Posterior cingulate gyrus (tissue), 11 donors: ENCODE measurements around the gene LRRC66.
A peak's percentile ranks its signal among the peaks of the same experiment; 100 is the strongest.

Experiments
- DNase-seq, 10 donors: peaks; one replicate each; pipeline versions ENCODE4 v3.0.0 to v3.0.0-alpha.2; 2020 to 2021; ENCODE audit warnings: mixed read lengths in 3 of 10
- intact Hi-C: fragments of 100-400 bp; cut with DNase I; formaldehyde crosslinking; loops from one replicate; pipeline ENCODE4 v1.15.1; 2023

Gene LRRC66, protein sequence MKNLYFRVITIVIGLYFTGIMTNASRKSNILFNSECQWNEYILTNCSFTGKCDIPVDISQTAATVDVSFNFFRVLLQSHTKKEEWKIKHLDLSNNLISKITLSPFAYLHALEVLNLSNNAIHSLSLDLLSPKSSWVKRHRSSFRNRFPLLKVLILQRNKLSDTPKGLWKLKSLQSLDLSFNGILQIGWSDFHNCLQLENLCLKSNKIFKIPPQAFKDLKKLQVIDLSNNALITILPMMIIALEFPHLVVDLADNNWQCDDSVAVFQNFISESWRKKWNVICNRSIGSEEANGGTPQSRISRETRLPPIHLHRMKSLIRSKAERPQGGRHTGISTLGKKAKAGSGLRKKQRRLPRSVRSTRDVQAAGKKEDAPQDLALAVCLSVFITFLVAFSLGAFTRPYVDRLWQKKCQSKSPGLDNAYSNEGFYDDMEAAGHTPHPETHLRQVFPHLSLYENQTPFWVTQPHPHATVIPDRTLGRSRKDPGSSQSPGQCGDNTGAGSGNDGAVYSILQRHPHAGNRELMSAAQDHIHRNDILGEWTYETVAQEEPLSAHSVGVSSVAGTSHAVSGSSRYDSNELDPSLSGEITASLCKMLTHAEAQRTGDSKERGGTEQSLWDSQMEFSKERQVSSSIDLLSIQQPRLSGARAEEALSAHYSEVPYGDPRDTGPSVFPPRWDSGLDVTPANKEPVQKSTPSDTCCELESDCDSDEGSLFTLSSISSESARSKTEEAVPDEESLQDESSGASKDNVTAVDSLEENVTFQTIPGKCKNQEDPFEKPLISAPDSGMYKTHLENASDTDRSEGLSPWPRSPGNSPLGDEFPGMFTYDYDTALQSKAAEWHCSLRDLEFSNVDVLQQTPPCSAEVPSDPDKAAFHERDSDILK

DNA sequence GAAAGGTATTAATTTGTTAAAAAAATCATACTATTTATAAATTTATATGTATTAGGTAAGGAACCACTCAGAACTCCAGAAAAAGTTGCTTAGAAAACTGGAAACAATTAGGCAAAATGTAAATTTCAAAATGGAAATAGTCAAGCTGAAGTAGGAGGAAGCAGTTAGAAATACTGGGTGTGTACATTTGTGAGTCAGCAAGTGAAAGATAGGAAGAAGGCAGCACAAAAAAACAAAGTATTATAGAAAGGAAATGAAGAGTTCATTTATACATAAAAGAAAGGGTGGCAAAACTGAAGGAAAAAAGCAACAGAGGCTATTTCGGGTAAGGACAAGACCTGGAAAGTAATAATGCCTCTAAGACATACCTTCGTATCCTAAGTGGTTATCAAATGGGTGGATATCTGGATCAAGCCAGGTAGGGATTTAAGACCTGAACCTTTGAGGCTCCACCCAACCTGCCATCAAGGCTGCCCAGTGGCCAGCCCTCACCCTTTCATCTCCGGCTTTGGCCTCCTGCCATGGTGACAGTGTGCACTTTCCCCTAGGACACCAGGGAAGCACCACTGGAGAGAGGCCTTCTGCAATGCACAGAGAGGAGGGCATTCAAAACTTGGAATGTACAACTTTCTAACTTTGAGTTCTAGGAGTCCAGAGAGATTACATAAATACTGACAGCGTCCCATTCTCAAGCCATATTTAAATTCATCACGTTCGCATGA lies at the start of gene LRRC66:
Gene LRRC66 (minus strand): TSS at position 428 of the 722 bp plus-strand sequence. CDS start 2,750 bp downstream, outside the sequence.
- DNase-seq: no peak
- intact Hi-C loops: no loop called here

- DNase-seq: no peak
- intact Hi-C loops: no loop called here
Measured at GRCh38 chr4:52069571-52069970, 49.4 kb upstream of the LRRC66 start.

GRCh38 chr4:52059372-52059771 lies 39.2 kb upstream of the LRRC66 start:
- intact Hi-C loops: no loop called here
- DNase-seq: no peak

DNA sequence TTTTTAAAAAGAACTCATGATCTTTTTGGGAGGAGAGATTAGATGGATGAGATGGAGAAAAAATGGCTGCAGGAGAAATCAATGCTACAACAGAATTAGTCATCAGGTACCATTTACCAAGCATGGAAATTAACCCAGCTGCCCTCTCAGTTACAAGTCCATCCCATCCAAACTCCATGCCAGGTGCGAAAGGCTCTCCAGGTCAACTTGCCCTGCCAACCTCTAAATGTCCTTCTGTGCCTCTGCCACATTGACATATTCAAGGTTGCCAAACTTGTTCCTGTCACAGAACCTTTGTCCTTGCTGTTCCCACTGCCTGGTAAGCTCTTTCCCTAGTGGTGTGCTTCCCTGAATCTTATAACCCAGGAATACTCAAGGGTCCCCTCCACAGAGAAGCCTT lies 38.1 kb upstream of the LRRC66 start:
- no peak for DNase-seq
- intact Hi-C loops: no loop called here

- no peak for DNase-seq
- intact Hi-C loops: no loop called here
Measured at GRCh38 chr4:52057196-52057595, 37.0 kb upstream of the LRRC66 start.

- intact Hi-C loops: no loop called here
Measured at GRCh38 chr4:52054254-52054653, 34.1 kb upstream of the LRRC66 start.

DNA sequence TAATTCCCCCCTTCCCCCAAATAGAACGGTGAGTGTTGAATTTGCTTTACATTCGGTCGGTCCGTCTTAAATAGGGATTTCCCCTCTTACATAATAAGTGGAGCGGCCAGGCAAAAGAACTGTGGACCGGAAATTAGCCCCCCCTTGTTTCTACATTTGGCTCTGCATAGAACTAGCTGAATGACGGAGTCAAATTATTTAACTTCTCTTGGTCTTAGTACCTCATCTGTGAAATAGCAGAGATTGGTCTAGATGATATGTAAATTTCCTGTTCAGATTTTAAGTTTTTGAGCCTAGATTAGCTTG lies 32.3 kb upstream of the LRRC66 start:
- intact Hi-C loops: no loop called here
- DNase-seq: no peak

More at GRCh38 chr4:52054254-52054653, 34.1 kb upstream of the LRRC66 start:
- no peak for DNase-seq

GRCh38 chr4:52051615-52052474 lies 31.7 kb upstream of the LRRC66 start:
- DNase-seq: peak; percentile 14 to 91 (median 46)

DNA sequence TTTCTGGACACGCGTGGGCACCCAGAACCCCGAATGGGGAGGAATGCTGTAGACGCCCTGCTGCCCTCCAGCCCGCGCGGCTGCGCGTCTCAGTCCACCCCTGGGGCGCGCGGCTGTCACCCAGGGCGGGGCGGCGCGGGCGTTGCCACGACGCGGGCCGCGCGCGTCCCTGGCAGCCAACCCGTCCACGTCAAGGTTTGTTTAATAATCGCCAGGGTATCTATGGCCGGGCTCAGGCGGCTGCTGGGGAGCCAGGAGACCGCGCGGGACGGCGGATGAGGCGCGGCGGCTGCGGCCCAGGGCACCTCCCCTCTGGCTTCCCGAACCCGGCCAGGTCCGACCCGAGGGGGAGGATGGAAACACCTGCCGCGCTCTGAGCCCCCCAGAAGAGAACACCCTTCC lies 31.1 kb upstream of the LRRC66 start, which contains the start of gene SPATA18:
Gene SPATA18 (plus strand): TSS at position 92 of the 402 bp plus-strand sequence. CDS start 401 bp downstream, outside the sequence.
- peak in 3 of 10 donors; percentile 61 to 65 (median 63) for DNase-seq
- intact Hi-C loops: no loop called here

More at GRCh38 chr4:52051615-52052474, 31.7 kb upstream of the LRRC66 start:
- intact Hi-C loops: no loop called here

DNA sequence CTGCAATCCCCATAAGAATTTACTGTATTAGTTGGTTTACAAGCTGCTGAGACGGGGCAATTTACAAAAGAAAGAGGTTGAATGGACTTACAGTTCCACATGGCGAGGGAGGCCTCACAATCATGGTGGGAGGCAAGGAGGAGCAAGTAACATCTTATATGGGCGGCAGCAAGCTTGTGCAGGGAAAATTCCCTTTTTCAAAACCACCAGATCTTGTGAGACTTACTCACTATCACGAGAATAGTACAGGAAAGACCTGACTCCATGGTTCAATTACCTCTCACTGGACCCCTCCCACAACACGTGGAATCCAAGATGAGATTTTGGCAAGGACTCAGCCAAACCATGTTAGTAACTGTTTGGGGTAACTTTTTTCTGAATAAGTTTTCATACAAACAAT lies 29.1 kb upstream of the LRRC66 start:
- DNase-seq: no peak
- intact Hi-C loops: no loop called here

DNA sequence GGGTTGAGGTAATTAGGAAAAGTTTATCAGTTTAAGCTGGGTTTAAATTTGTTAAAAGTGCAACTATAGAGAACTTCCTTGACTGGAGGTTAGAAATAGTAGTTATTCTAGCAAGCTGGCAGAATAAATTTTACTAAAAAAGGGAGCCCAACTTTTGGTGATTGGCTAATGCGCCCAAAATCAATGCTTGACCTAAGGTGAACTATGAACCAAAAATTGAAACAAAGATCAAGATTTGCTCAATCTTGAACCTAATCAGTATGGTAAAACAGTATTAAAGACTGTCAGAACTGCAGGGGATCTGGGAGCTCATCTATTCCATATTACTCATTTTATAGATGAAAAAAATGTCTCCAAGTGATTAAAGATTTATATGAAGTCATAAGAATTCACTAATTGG lies 24.9 kb upstream of the LRRC66 start:
- no peak for DNase-seq
- intact Hi-C loops: no loop called here

DNA sequence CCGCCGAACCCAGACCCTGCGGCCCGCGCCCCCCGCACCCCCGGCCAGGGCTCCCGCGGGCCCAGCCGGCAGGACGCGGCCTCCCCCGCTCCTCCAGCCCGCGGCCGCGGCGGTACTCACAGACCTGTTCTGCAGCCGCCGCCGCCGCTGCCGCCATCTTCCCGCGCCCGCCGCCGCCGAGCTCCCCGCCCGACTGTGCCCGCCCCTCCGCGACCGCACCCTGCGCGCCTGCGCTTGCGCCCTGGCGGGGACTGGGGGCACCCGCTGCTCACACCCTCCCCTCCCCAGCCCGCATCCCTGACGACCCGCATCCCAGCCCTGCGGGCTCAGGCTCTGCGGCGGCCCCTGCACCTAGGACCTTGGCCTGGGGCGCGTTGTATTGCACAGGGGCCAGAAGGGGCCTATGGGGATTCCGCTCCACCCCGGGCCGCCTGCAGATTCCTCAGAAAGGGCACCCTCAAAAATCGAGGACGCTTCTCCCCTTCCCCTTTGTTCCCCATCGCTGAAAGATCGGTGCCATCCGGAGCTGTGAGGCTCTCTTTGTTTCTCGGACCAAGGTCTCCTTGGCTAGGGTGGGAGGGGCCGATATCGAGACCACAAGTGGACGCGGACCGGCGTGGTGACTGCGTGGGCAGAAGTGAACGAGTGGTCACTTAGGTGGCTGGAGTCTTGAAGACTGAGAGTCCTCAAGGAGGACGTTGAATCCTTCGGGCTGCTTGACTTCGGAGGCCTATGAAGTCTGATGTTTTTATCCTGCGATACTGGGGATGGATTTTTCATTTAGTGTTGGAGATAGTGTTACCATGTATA lies 18.1 kb upstream of the LRRC66 start, which contains the start of gene SGCB:
Gene SGCB (minus strand): TSS at position 197 of the 810 bp plus-strand sequence. CDS start 40 bp downstream, at position 157.
- intact Hi-C loops: loop anchor here (5.0 kb wide), 1 partner anchor 196 kb away; the partner anchor contains the start of gene DCUN1D4
- peak; percentile 71 to 98 (median 84) for DNase-seq

DNA sequence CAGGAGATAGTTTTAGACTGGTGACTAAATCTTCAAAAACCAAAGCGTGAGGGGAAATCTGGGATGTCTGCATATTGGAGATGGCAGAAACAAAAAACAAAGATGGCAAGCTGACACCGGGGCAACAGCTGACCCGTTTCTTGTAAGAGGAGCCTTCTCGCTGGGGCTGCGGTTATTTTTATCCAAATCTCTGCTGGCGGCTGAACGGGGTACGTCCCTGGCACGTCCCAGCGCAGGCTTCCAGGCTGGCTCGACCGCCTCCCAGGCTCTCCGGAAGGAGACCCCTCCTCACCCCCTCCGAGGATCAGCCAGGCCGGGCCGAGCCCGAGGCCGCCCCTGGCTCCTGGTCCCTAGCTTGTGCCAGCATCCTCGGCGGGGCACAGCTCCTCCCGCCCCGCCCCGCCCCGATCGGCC lies 17.5 kb upstream of the LRRC66 start:
- intact Hi-C loops: loop anchor here (5.0 kb wide), 1 partner anchor 195 kb away; the partner anchor contains the start of gene DCUN1D4
- peak in 9 of 10 donors; percentile 14 to 92 (median 46) for DNase-seq

- no peak for DNase-seq
- intact Hi-C loops: loop anchor here (5.0 kb wide), 1 partner anchor 195 kb away; the partner anchor contains the start of gene DCUN1D4
Measured at GRCh38 chr4:52036886-52037530, 16.8 kb upstream of the LRRC66 start.

DNA sequence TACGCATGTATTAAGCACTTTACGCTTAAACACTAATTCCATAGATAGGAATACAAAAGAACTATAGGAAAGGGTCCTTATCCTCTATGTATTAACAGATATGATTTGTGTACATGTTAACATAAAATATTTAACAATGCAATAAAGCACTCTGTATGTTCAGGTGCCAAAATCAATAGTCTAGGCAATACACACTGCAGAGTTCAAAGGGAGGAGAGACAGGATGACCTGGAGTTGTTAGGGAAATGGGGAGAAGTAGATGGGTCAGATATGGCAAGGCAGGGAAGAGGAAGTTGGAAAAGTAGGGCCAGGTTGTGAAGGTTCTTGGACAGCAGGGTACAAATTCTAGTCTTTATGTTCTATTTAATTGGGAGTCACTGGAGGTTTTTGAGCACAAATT lies 15.0 kb upstream of the LRRC66 start:
- intact Hi-C loops: loop anchor here (5.0 kb wide), 1 partner anchor 193 kb away; the partner anchor contains the start of gene DCUN1D4
- no peak for DNase-seq

- intact Hi-C loops: no loop called here
- DNase-seq: no peak
Measured at GRCh38 chr4:52032005-52032404, 11.8 kb upstream of the LRRC66 start.

DNA sequence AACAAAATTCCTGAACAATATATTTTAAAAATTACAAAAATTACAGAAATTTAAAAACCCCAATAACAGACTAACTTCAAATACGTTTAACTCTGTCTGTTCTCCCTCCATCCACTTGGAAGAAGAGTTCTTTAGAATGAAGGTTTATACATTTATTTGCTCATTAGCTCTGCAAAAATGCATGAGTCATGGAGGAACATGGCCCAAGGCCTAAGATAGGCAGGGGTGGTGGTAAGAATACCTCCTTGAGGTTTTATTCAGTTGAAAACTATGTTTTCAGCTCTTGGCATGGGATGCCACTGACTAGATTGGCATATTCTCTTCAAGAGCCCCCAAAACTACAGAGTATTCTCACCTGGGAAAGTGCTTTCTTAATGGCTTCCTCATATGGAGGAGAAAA lies 8.8 kb upstream of the LRRC66 start:
- intact Hi-C loops: no loop called here
- no peak for DNase-seq

DNA sequence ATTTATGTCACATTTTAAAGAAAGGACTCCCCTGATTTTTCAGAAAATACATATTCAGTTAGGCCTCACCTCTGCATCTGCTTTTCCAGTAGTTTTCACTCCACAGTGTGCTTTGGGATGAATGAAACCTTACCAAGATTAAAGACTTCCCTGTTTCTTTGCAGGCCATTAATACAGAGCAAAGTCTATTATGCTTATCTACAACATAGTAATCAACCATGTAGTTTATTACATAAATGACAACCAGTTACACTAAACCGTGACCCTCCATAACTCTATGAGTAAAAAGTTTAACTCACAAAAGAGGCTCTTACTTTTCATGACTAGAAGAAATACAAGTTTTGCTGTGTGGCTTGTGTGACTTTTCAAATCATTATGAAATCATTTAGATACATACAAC lies 2.3 kb downstream of the LRRC66 start:
- DNase-seq: no peak
- intact Hi-C loops: no loop called here
